ENCODE data around the gene PRAMEF8. TPM values are rescaled to one million over a fixed set of nuclear protein-coding genes. Genes with fewer than 3 reads are reported as not detected.

PRAMEF8 gene
- total RNA-seq, 1 donor from 2014 or later, result not detected

Other genes starting within 250 kb of the PRAMEF8 start
- gene PRAMEF27, start 228.6 kb downstream of the PRAMEF8 start, total RNA-seq, result not detected
- not detected for gene HNRNPCL3, start 224.4 kb downstream of the PRAMEF8 start, total RNA-seq
- not detected for gene PRAMEF25, start 214.4 kb downstream of the PRAMEF8 start, total RNA-seq
- gene HNRNPCL2, start 168.3 kb downstream of the PRAMEF8 start, total RNA-seq, result not detected
- gene PRAMEF26, start 129.1 kb downstream of the PRAMEF8 start, total RNA-seq, result not detected
- gene HNRNPCL4, start 119.5 kb downstream of the PRAMEF8 start, total RNA-seq, result not detected
- gene PRAMEF9, start 113.3 kb downstream of the PRAMEF8 start, total RNA-seq, result not detected
- gene PRAMEF13, start 83.7 kb downstream of the PRAMEF8 start, total RNA-seq, result not detected
- gene PRAMEF18, start 59.0 kb downstream of the PRAMEF8 start, total RNA-seq, result not detected
- not detected for gene PRAMEF5, start 30.9 kb downstream of the PRAMEF8 start, total RNA-seq
- not detected for gene PRAMEF33, start 18.4 kb upstream of the PRAMEF8 start, total RNA-seq
- not detected for gene PRAMEF15, start 30.4 kb upstream of the PRAMEF8 start, total RNA-seq
- not detected for gene PRAMEF14, start 62.0 kb upstream of the PRAMEF8 start, total RNA-seq
- not detected for gene PRAMEF19, start 86.8 kb upstream of the PRAMEF8 start, total RNA-seq
- gene PRAMEF17, start 104.5 kb upstream of the PRAMEF8 start, total RNA-seq, result not detected
- not detected for gene PRAMEF20, start 125.3 kb upstream of the PRAMEF8 start, total RNA-seq
- 0.15 TPM for gene LRRC38, start 228.9 kb upstream of the PRAMEF8 start, total RNA-seq